ENCODE data around the gene SLTM. TPM values are rescaled to one million over a fixed set of nuclear protein-coding genes. Genes with fewer than 3 reads are reported as not detected.

The SLTM gene
- total RNA-seq, 2 experiments from 2014 or later, result 103 to 129 TPM

- TF ChIP-seq EZH2phosphoT487 (IDR thresholded peaks at IDR 0.05; ENCODE audit: borderline replicate concordance, low read depth, low read length), result no peak
- POLR2A ChIA-PET, result interaction anchor here (0.7 kb wide), 1 partner anchor 614 kb away, joined by 3 read pairs; no protein-coding TSS in a partner anchor
These were observed 23.0 kb downstream of the SLTM start for GRCh38 chr15:58910456-58910855.

DNA sequence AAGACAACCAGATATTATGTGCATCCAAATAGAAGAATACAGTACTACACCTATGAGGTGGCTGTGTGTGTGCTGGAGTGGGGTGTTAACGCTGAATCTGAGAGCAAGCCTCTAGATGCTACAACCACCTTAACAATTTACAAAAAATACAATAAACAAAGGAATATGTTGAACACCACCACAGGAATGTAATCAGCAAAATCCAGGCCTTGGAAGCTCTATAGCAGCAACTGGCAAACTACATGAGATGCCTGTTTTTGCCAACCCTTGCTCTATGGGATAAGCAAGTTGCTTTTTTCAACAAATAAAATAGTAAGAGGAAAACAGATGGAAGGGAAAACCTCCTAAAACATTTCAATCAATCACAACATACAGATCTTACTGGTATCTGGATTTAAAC lies 23.9 kb downstream of the SLTM start:
- ChIA-PET POLR2A (no interaction called here), CTCF (ENCODE audit: unreplicated experiment) (no interaction called here)
- Histone ChIP-seq H4K20me1 (ENCODE audit: insufficient read depth, low read length) (no peaks in the 10 kb centered on the region), H3K9me2 (ENCODE audit: insufficient read depth, low read length) (no peaks in the 10 kb centered on the region), H3K4me1 (ENCODE audit: insufficient read depth, low read length, poor library complexity, severe bottlenecking) (no peaks in the 10 kb centered on the region), H3K79me2 (ENCODE audit: insufficient read depth, low read depth, low read length) (peaks cover 7% of the 10 kb centered on the region; the same call in 1 of the 2 replicates), H3K27ac (ENCODE audit: low read depth, low read length, poor library complexity, severe bottlenecking) (no peak overlapping the region), H3K9me3 (ENCODE audit: low read length) (no peaks in the 10 kb centered on the region), H3K4me2 (ENCODE audit: low read length) (no peak overlapping the region), H3K36me3 (ENCODE audit: insufficient read depth, low read length) (peaks cover 95% of the 10 kb centered on the region), H3K4me3 (ENCODE audit: low read depth, low read length, poor library complexity, severe bottlenecking) (no peak overlapping the region), H2AFZ (ENCODE audit: low read length) (no peak overlapping the region)
- intact Hi-C loops (cut with micrococcal nuclease; ENCODE audit: unreplicated experiment), result no loop called here
- BruUV-seq (replicated peaks), result no TSS peak
- no peak for TF ChIP-seq EZH2phosphoT487 (IDR thresholded peaks at IDR 0.05; ENCODE audit: borderline replicate concordance, low read depth, low read length)
- no peak for DNase-seq (ENCODE audit: low spot score)

More at GRCh38 chr15:58910456-58910855, 23.0 kb downstream of the SLTM start:
- Histone ChIP-seq H3K27ac (ENCODE audit: low read depth, low read length, poor library complexity, severe bottlenecking) (no peak overlapping the region), H4K20me1 (ENCODE audit: insufficient read depth, low read length) (0 out of 2 replicates have a peak, but pooled peaks cover 3% of the 10 kb centered on the region), H3K79me2 (ENCODE audit: insufficient read depth, low read depth, low read length) (peaks cover 12% of the 10 kb centered on the region; the same call in 1 of the 2 replicates), H3K4me1 (ENCODE audit: insufficient read depth, low read length, poor library complexity, severe bottlenecking) (no peaks in the 10 kb centered on the region), H3K9me2 (ENCODE audit: insufficient read depth, low read length) (no peaks in the 10 kb centered on the region), H3K4me2 (ENCODE audit: low read length) (no peak overlapping the region), H3K9me3 (ENCODE audit: low read length) (no peaks in the 10 kb centered on the region), H3K36me3 (ENCODE audit: insufficient read depth, low read length) (peaks cover 97% of the 10 kb centered on the region), H2AFZ (ENCODE audit: low read length) (no peak overlapping the region), H3K4me3 (ENCODE audit: low read depth, low read length, poor library complexity, severe bottlenecking) (no peak overlapping the region)
- BruUV-seq (replicated peaks), result no TSS peak
- intact Hi-C loops (cut with micrococcal nuclease; ENCODE audit: unreplicated experiment), result no loop called here
- no peak for DNase-seq (ENCODE audit: low spot score)
- CTCF ChIA-PET (ENCODE audit: unreplicated experiment), result no interaction called here

- no peak for TF ChIP-seq CTCF (conservative IDR thresholded peaks at IDR 0.05; ENCODE audit: low read length)
- no peak for TF ChIP-seq EZH2phosphoT487 (IDR thresholded peaks at IDR 0.05; ENCODE audit: borderline replicate concordance, low read depth, low read length)
- DNase-seq (ENCODE audit: low spot score), result no peak
These were observed 24.7 kb downstream of the SLTM start for GRCh38 chr15:58908550-58909309.

More at GRCh38 chr15:58908550-58909309, 24.7 kb downstream of the SLTM start:
- no peak overlapping the region for H3K4me2 ChIP-seq (ENCODE audit: low read length)
- no TSS peak for BruUV-seq (replicated peaks)
- CTCF ChIA-PET (ENCODE audit: unreplicated experiment), result no interaction called here
- no peaks in the 10 kb centered on the region for H3K9me2 ChIP-seq (ENCODE audit: insufficient read depth, low read length)
- intact Hi-C loops (cut with micrococcal nuclease; ENCODE audit: unreplicated experiment), result no loop called here
- H3K27ac ChIP-seq (ENCODE audit: low read depth, low read length, poor library complexity, severe bottlenecking), result no peak overlapping the region
- POLR2A ChIA-PET, result interaction anchor here (0.6 kb wide), 1 partner anchor 25 kb away, joined by 3 read pairs; no protein-coding TSS in a partner anchor
- H2AFZ ChIP-seq (ENCODE audit: low read length), result no peak overlapping the region
- peaks cover 4% of the 10 kb centered on the region; the same call in 1 of the 2 replicates for H3K79me2 ChIP-seq (ENCODE audit: insufficient read depth, low read depth, low read length)
- no peaks in the 10 kb centered on the region for H4K20me1 ChIP-seq (ENCODE audit: insufficient read depth, low read length)
- H3K4me1 ChIP-seq (ENCODE audit: insufficient read depth, low read length, poor library complexity, severe bottlenecking), result no peaks in the 10 kb centered on the region
- H3K4me3 ChIP-seq (ENCODE audit: low read depth, low read length, poor library complexity, severe bottlenecking), result no peak overlapping the region
- H3K9me3 ChIP-seq (ENCODE audit: low read length), result no peaks in the 10 kb centered on the region
- peaks cover 95% of the 10 kb centered on the region for H3K36me3 ChIP-seq (ENCODE audit: insufficient read depth, low read length)
